HCT116 (cell line): Measurements from ENCODE around the gene XAGE3. TPM values are rescaled to one million over a fixed set of nuclear protein-coding genes. Genes with fewer than 3 reads are reported as not detected.

Source experiments
- ATAC-seq: fragments of 200-7000 bp; cut with Tn5 transposase; 2 replicates; pipeline ENCODE4 v1.9.1; 2020; ENCODE audit warnings: mild to moderate bottlenecking, moderate library complexity
- BruUV-seq: library from RNA; stranded (reverse); fragments of 400-500 nt; replicated peaks from 2 replicates; lab custom pipeline; 2021; lab: Mats Ljungman, UMichigan
- CTCF ChIA-PET: fragments of 300-600 bp; sonication (Branson Sonifier 250); formaldehyde crosslinking; loops from one replicate; lab custom pipeline; 2021; ENCODE audit warnings: antibody characterized with exemption; lab: Charles Lee
- POLR2A ChIA-PET: fragments of 300-600, 350-600 bp; sonication (Branson Sonifier 250); formaldehyde crosslinking; loops from one replicate; lab custom pipeline; 2021; ENCODE audit warnings: antibody characterized with exemption; lab: Charles Lee
- RAD21 ChIA-PET, 2 experiments: fragments of 300-600 bp; sonication (Branson Sonifier 250); formaldehyde crosslinking; loops; one replicate each; lab custom pipeline; 2023; ENCODE audit warnings: low total read pairs in 2 of 2; ENCODE audit not compliant: uncharacterized antibody in 2 of 2, unreplicated experiment in 2 of 2, low non-redundant PET in 1 of 2; lab: Charles Lee
- DNase-seq: peaks from one replicate; pipeline ENCODE4 v3.0.0-alpha.2; 2010; ENCODE audit warnings: low read depth, low spot score
- H2AFZ ChIP-seq: fragments of 200-600 bp; shearing (Covaris generic), sonication (generic); 2 replicates; pipeline ENCODE4 v1.6.1; 2017; ENCODE audit warnings: low read depth, mixed run types, mixed read lengths, antibody characterized with exemption, low read length; ENCODE audit not compliant: poor library complexity, severe bottlenecking
- H3K27ac ChIP-seq: 2 replicates; pipeline ENCODE4 v1.5.1; 2012; ENCODE audit warnings: low read depth, low read length
- H3K27me3 ChIP-seq: fragments of 200-600 bp; sonication (generic); 2 replicates; pipeline ENCODE4 v1.6.1; 2016; ENCODE audit warnings: mixed run types, low read length, mixed read lengths; ENCODE audit not compliant: insufficient read depth
- H3K36me3 ChIP-seq, 2 experiments: fragments of 200-500 bp in 1 of 2; fragments of 200-600 bp in 1 of 2; sonication (Bioruptor generic) in 1 of 2; sonication (generic) in 1 of 2; 2 replicates each; pipeline versions ENCODE4 v1.5.1 to v1.6.1; 2014 to 2016; ENCODE audit warnings: low read length in 2 of 2, inconsistent platforms in 1 of 2, mixed read lengths in 1 of 2, mixed run types in 1 of 2; ENCODE audit not compliant: insufficient read depth in 2 of 2, control insufficient read depth in 1 of 2
- H3K4me1 ChIP-seq, 2 experiments: fragments of 200-600 bp in 1 of 2; sonication (generic) in 1 of 2; 2 replicates each; pipeline versions ENCODE4 v1.5.1 to v1.6.1; 2012 to 2017; ENCODE audit warnings: low read length in 2 of 2, inconsistent platforms in 1 of 2, mild to moderate bottlenecking in 1 of 2, mixed read lengths in 1 of 2, mixed run types in 1 of 2, moderate library complexity in 1 of 2; ENCODE audit not compliant: insufficient read depth in 2 of 2, control insufficient read depth in 1 of 2
- H3K4me2 ChIP-seq: fragments of 200-600 bp; sonication (generic); 2 replicates; pipeline ENCODE4 v1.6.1; 2017; ENCODE audit warnings: mixed run types, low read length, mixed read lengths
- H3K4me3 ChIP-seq, 2 experiments: fragments of 200-600 bp in 1 of 2; sonication (generic) in 1 of 2; replicated peaks in 1 of 2; 2 replicates each; pipeline ENCODE4 v1.5.1; 2011 to 2016; ENCODE audit warnings: low read length in 2 of 2, control low read depth in 1 of 2, low read depth in 1 of 2, mild to moderate bottlenecking in 1 of 2, mixed read lengths in 1 of 2, mixed run types in 1 of 2
- H3K79me2 ChIP-seq: fragments of 200-600 bp; sonication (generic); 2 replicates; pipeline ENCODE4 v1.6.1; 2017; ENCODE audit warnings: mild to moderate bottlenecking, mixed run types, low read length, moderate library complexity, mixed read lengths; ENCODE audit not compliant: insufficient read depth
- H3K9ac ChIP-seq: fragments of 200-600 bp; sonication (generic); 2 replicates; pipeline ENCODE4 v1.6.1; 2016; ENCODE audit warnings: low read length, mixed read lengths
- H3K9me2 ChIP-seq: fragments of 200-600 bp; sonication (generic), shearing (Covaris generic); 2 replicates; pipeline ENCODE4 v1.6.1; 2017; ENCODE audit warnings: mixed run types, mild to moderate bottlenecking, moderate library complexity; ENCODE audit not compliant: insufficient read depth
- H3K9me3 ChIP-seq, 2 experiments: fragments of 200-500 bp in 1 of 2; fragments of 200-600 bp in 1 of 2; sonication (Bioruptor generic) in 1 of 2; sonication (generic) in 1 of 2; 2 replicates each; pipeline ENCODE4 v1.6.1; 2014 to 2017; ENCODE audit warnings: low read length in 2 of 2, mixed read lengths in 2 of 2, inconsistent platforms in 1 of 2, low read depth in 1 of 2, mild to moderate bottlenecking in 1 of 2, mixed run types in 1 of 2, moderate library complexity in 1 of 2; ENCODE audit not compliant: control insufficient read depth in 1 of 2, insufficient read depth in 1 of 2
- H4K20me1 ChIP-seq: fragments of 200-600 bp; sonication (generic), shearing (Covaris generic); 2 replicates; pipeline ENCODE4 v1.6.1; 2017; ENCODE audit warnings: mixed run types, mild to moderate bottlenecking, moderate library complexity; ENCODE audit not compliant: insufficient read depth
- CBX3 ChIP-seq: IDR thresholded peaks from 2 replicates; pipeline ENCODE4 v1.6.1; 2012; ENCODE audit warnings: low read depth
- CEBPB ChIP-seq: IDR thresholded peaks from 2 replicates; pipeline ENCODE4 v1.6.1; 2012; ENCODE audit warnings: low read depth
- EGR1 ChIP-seq: IDR thresholded peaks from 2 replicates; pipeline ENCODE4 v1.6.1; 2012; ENCODE audit warnings: low read depth
- EZH2phosphoT487 ChIP-seq: fragments of 200-600 bp; IDR thresholded peaks from 2 replicates; pipeline ENCODE4 v1.6.1; 2018; ENCODE audit warnings: antibody characterized with exemption, borderline replicate concordance
- JUND ChIP-seq: IDR thresholded peaks from 2 replicates; pipeline ENCODE4 v1.6.1; 2012
- POLR2A ChIP-seq: IDR thresholded peaks from 2 replicates; pipeline ENCODE4 v1.7.0; 2011; ENCODE audit warnings: borderline replicate concordance; ENCODE audit not compliant: insufficient read depth, insufficient read length; ENCODE audit errors: extremely low read depth
- POLR2AphosphoS5 ChIP-seq: IDR thresholded peaks from 2 replicates; pipeline ENCODE4 v1.6.1; 2011; ENCODE audit warnings: mild to moderate bottlenecking, low read depth, low read length, moderate library complexity
- RAD21 ChIP-seq: IDR thresholded peaks from 2 replicates; pipeline ENCODE4 v1.6.1; 2012; ENCODE audit warnings: low read depth, mild to moderate bottlenecking
- SP1 ChIP-seq: IDR thresholded peaks from 2 replicates; pipeline ENCODE4 v1.6.1; 2012; ENCODE audit warnings: low read depth
- TCF7L2 ChIP-seq: IDR thresholded peaks from 2 replicates; pipeline ENCODE4 v1.7.0; 2011; ENCODE audit warnings: borderline replicate concordance, inconsistent platforms; ENCODE audit not compliant: insufficient read depth, insufficient read length; ENCODE audit errors: extremely low read depth
- YY1 ChIP-seq: IDR thresholded peaks from 2 replicates; pipeline ENCODE4 v1.6.1; 2011; ENCODE audit warnings: low read length, low read depth, moderate library complexity, mild to moderate bottlenecking; ENCODE audit not compliant: insufficient replicate concordance; ENCODE audit errors: extremely low read depth
- ZFX ChIP-seq: fragments of 450-650 bp; IDR thresholded peaks from 2 replicates; pipeline ENCODE4 v1.6.1; 2017
- intact Hi-C: fragments of 100-400 bp; cut with micrococcal nuclease; formaldehyde crosslinking; loops from 2 replicates; pipeline ENCODE4 v1.10.0; 2022
- total RNA-seq: library from RNA; stranded (reverse); gene quantifications from one replicate; pipeline ENCODE4 v1.2.1, GENCODE V29; 2021; ENCODE audit not compliant: unreplicated experiment
- TF ChIP-seq, protein P1 (sequence below): IDR thresholded peaks from 2 replicates; pipeline ENCODE4 v1.6.1; 2012; ENCODE audit warnings: low read depth

Gene XAGE3
- total RNA-seq, 1 experiment from 2014 or later: not detected

DNA sequence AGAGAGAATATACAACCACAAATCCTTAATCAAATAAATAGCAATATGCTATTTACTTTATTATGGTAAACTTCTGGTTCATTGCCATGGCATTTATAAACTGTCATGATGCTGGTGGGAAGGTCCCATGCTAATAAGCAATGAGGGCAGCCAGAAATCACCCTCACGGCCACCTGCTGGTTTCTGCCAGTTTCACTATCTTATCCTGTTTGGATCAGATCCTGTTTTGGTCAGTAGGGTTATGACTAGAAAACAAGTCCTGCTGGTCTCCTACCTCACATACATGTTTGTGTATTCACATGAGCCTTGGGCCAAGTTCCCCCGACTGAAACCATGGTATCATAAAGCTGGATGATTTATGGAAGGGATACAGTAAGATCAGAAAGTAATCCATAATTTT, 28.7 kb downstream of the XAGE3 start:
- no peaks in the 10 kb centered on the region for H3K36me3 ChIP-seq
- no peaks in the 10 kb centered on the region for H3K27me3 ChIP-seq
- H3K4me1 ChIP-seq: no peaks in the 10 kb centered on the region
- ChIA-PET POLR2A (no interaction called here), RAD21 (no interaction called here), CTCF (no interaction called here)
- intact Hi-C loops: no loop called here
- H3K9me3 ChIP-seq: no peaks in the 10 kb centered on the region
- no peaks in the 10 kb centered on the region for H4K20me1 ChIP-seq
- H3K4me3 ChIP-seq: no peak overlapping the region
- H3K9me2 ChIP-seq: no peaks in the 10 kb centered on the region
- H2AFZ ChIP-seq: no peak overlapping the region
- H3K4me2 ChIP-seq: no peak overlapping the region
- H3K79me2 ChIP-seq: no peaks in the 10 kb centered on the region
- H3K27ac ChIP-seq: no peak overlapping the region
- no peak for TF ChIP-seq EGR1
- TF ChIP-seq YY1: no peak
- no peak for TF ChIP-seq CEBPB
- no peak for TF ChIP-seq POLR2A
- TF ChIP-seq POLR2AphosphoS5: no peak
- TF ChIP-seq JUND: no peak
- no peak for TF ChIP-seq ZFX
- TF ChIP-seq SP1: no peak
- TF ChIP-seq, protein P1, sequence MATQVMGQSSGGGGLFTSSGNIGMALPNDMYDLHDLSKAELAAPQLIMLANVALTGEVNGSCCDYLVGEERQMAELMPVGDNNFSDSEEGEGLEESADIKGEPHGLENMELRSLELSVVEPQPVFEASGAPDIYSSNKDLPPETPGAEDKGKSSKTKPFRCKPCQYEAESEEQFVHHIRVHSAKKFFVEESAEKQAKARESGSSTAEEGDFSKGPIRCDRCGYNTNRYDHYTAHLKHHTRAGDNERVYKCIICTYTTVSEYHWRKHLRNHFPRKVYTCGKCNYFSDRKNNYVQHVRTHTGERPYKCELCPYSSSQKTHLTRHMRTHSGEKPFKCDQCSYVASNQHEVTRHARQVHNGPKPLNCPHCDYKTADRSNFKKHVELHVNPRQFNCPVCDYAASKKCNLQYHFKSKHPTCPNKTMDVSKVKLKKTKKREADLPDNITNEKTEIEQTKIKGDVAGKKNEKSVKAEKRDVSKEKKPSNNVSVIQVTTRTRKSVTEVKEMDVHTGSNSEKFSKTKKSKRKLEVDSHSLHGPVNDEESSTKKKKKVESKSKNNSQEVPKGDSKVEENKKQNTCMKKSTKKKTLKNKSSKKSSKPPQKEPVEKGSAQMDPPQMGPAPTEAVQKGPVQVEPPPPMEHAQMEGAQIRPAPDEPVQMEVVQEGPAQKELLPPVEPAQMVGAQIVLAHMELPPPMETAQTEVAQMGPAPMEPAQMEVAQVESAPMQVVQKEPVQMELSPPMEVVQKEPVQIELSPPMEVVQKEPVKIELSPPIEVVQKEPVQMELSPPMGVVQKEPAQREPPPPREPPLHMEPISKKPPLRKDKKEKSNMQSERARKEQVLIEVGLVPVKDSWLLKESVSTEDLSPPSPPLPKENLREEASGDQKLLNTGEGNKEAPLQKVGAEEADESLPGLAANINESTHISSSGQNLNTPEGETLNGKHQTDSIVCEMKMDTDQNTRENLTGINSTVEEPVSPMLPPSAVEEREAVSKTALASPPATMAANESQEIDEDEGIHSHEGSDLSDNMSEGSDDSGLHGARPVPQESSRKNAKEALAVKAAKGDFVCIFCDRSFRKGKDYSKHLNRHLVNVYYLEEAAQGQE: no peak
- no peak for TF ChIP-seq TCF7L2
- no peak for TF ChIP-seq RAD21
- TF ChIP-seq EZH2phosphoT487: no peak
- no peak for TF ChIP-seq CBX3
- ATAC-seq (no peak), DNase-seq (no peak)
- no peak overlapping the region for H3K9ac ChIP-seq
- no TSS peak for BruUV-seq
